Endothelial cell (in vitro differentiated cells): ENCODE measurements around the gene CTNNA3. TPM values are rescaled to one million over a fixed set of nuclear protein-coding genes. Genes with fewer than 3 reads are reported as not detected.

ENCODE experiments used
- DNase-seq: peaks from one replicate; pipeline ENCODE4 v3.0.0; 2021; ENCODE audit warnings: low spot score
- H3K27ac Mint-ChIP-seq: one replicate; pipeline ENCODE4 v1.8.0; 2021; ENCODE audit warnings: mixed read lengths, inconsistent platforms; ENCODE audit not compliant: unreplicated experiment
- H3K27me3 Mint-ChIP-seq: one replicate; pipeline ENCODE4 v1.8.0; 2021; ENCODE audit warnings: mild to moderate bottlenecking, moderate library complexity, mixed read lengths, inconsistent platforms; ENCODE audit not compliant: unreplicated experiment
- H3K36me3 Mint-ChIP-seq: one replicate; pipeline ENCODE4 v1.8.0; 2021; ENCODE audit warnings: mild to moderate bottlenecking, low read depth, mixed read lengths, inconsistent platforms; ENCODE audit not compliant: unreplicated experiment
- H3K4me1 Mint-ChIP-seq: one replicate; pipeline ENCODE4 v1.8.0; 2021; ENCODE audit warnings: mild to moderate bottlenecking, mixed read lengths, inconsistent platforms; ENCODE audit not compliant: unreplicated experiment
- H3K4me3 Mint-ChIP-seq: one replicate; pipeline ENCODE4 v1.8.0; 2021; ENCODE audit warnings: mild to moderate bottlenecking, mixed read lengths, inconsistent platforms; ENCODE audit not compliant: unreplicated experiment
- H3K9me3 Mint-ChIP-seq: one replicate; pipeline ENCODE4 v1.8.0; 2021; ENCODE audit warnings: mixed read lengths, inconsistent platforms; ENCODE audit not compliant: unreplicated experiment
- total RNA-seq: library from RNA; stranded (reverse); fragmentation: NEBNext Ultra II Directional; extraction: Animal tissue kit (Norgen Biotek cat#: 25700); gene quantifications from one replicate; pipeline ENCODE4 v1.2.1, GENCODE V29; 2021; ENCODE audit not compliant: unreplicated experiment
- TF ChIP-seq, protein P1 (sequence below): fragments of 200-600 bp; sonication (generic); IDR thresholded peaks from one replicate; pipeline ENCODE4 v1.5.0; 2021; ENCODE audit warnings: antibody characterized with exemption; ENCODE audit not compliant: unreplicated experiment

Gene CTNNA3
- total RNA-seq, 1 donor from 2014 or later: 2.3 TPM

DNA sequence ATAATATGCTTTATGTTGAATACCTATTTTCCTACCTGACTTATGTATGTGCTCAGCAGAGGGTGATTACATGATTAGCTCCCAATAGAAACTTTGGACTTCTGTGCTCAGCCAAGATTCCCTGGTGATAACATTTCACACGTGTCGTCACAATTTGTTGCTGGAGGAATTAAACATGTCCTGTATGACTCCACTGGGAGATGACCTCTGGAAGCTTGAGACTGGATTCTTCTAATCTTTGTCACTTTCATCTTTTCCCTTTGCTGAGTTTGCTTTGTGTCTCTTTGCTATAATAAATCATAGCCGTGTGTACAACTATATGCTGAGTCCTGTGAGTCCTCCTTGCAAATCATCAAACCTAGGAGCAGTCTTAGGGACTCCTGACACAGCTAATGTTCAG, 891.0 kb downstream of the CTNNA3 start:
- Mint-ChIP-seq H3K9me3 (no peaks in the 10 kb centered on the region), H3K4me1 (peaks cover 4% of the 10 kb centered on the region), H3K27ac (no peak overlapping the region), H3K27me3 (peaks cover 1% of the 10 kb centered on the region), H3K36me3 (no peaks in the 10 kb centered on the region), H3K4me3 (no peak overlapping the region)
- TF ChIP-seq, protein P1, sequence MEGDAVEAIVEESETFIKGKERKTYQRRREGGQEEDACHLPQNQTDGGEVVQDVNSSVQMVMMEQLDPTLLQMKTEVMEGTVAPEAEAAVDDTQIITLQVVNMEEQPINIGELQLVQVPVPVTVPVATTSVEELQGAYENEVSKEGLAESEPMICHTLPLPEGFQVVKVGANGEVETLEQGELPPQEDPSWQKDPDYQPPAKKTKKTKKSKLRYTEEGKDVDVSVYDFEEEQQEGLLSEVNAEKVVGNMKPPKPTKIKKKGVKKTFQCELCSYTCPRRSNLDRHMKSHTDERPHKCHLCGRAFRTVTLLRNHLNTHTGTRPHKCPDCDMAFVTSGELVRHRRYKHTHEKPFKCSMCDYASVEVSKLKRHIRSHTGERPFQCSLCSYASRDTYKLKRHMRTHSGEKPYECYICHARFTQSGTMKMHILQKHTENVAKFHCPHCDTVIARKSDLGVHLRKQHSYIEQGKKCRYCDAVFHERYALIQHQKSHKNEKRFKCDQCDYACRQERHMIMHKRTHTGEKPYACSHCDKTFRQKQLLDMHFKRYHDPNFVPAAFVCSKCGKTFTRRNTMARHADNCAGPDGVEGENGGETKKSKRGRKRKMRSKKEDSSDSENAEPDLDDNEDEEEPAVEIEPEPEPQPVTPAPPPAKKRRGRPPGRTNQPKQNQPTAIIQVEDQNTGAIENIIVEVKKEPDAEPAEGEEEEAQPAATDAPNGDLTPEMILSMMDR: no peak
- no peak for DNase-seq

DNA sequence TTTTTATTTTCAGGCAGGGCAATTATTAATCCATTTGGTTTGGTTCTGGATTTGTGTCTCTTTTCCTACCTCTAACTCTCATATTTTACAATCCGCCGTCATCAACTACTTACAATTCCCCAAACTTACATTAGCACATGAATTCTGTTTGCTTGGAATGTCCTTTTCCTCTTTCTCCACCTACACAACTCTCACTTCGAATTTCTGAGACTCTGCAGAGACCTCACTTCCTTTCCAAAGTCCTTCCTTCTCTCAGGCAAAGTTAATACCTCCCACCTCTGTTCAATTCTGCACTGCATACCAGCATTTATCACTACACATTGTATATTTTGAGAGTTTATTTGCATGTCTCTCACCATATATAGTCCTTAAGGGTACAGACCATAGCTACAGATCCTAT, 892.8 kb downstream of the CTNNA3 start:
- Mint-ChIP-seq H3K27ac (no peak overlapping the region), H3K9me3 (no peaks in the 10 kb centered on the region)
- no peak for DNase-seq

DNA sequence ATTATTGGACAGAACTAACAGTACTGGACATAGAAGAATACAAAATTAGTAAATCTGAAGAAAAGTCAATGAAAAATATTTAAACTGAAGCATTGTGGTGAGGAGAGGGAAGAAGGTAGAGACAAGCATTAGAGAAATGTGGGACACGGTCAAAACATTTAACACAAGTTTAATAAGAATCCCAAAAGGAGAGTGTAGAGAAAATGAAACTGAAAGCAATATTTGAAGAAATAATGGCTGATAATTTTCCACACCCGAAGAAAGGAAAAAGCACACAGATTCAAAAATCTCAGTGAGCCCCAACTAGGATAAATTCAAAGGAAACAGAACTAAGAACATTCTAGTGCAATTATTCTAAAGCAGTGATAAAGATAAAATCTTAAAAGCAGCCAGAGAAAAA, 896.5 kb downstream of the CTNNA3 start:
- peaks cover 1% of the 10 kb centered on the region for H3K27me3 Mint-ChIP-seq
- H3K27ac Mint-ChIP-seq: no peak overlapping the region
- peaks cover 4% of the 10 kb centered on the region for H3K4me1 Mint-ChIP-seq
- no peak for DNase-seq
- H3K36me3 Mint-ChIP-seq: no peaks in the 10 kb centered on the region
- TF ChIP-seq, protein P1: no peak
- no peak overlapping the region for H3K4me3 Mint-ChIP-seq
- H3K9me3 Mint-ChIP-seq: no peaks in the 10 kb centered on the region

More for the DNA sequence above, 892.8 kb downstream of the CTNNA3 start:
- peaks cover 4% of the 10 kb centered on the region for H3K4me1 Mint-ChIP-seq
- H3K4me3 Mint-ChIP-seq: no peak overlapping the region
- TF ChIP-seq, protein P1: no peak
- H3K36me3 Mint-ChIP-seq: no peaks in the 10 kb centered on the region
- H3K27me3 Mint-ChIP-seq: peaks cover 1% of the 10 kb centered on the region

DNA sequence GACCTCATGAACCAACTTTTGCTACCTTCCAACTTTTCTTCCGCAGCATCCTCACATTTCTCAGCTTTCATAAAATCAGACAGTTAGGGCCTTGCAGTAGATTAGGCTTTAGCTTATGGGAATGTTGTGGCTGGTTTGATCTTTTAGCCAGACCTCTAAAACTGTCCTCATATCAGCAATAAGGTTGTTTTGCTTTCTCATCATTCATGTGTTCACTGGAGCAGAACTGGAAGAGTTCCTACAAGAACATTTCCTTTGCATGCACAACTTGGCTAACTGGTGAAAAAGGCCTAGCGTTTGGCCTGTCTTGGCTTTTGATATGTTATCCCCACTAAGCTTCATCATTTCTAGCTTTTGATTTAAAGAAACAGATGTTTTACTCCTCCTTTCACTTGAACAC, 900.1 kb downstream of the CTNNA3 start:
- no peak overlapping the region for H3K4me3 Mint-ChIP-seq
- DNase-seq: no peak
- no peak overlapping the region for H3K27ac Mint-ChIP-seq
- no peaks in the 10 kb centered on the region for H3K9me3 Mint-ChIP-seq
- H3K36me3 Mint-ChIP-seq: no peaks in the 10 kb centered on the region
- no peaks in the 10 kb centered on the region for H3K27me3 Mint-ChIP-seq
- no peaks in the 10 kb centered on the region for H3K4me1 Mint-ChIP-seq
- TF ChIP-seq, protein P1: no peak

DNA sequence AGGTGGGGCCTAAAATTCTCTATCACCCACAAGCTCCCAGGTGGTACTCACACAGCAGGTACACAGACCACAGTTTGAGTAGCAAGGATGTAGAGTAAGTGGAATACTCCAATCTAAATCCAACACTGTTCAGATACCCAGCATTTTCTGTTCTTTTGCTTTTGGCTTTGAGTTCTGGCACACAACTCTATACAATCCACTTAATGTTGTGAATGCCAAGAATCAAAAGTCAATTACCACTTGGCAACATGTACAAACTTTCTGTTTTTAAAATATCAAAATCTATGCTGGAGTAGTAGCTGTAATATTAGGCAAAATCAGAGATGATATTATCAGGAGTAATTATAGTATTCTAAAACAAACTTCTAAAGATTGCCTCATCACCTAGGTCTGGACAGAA, 903.6 kb downstream of the CTNNA3 start:
- Mint-ChIP-seq H3K4me1 (no peaks in the 10 kb centered on the region), H3K27ac (no peak overlapping the region), H3K9me3 (no peaks in the 10 kb centered on the region), H3K36me3 (no peaks in the 10 kb centered on the region), H3K4me3 (no peak overlapping the region), H3K27me3 (peaks cover 2% of the 10 kb centered on the region)
- TF ChIP-seq, protein P1: no peak
- no peak for DNase-seq
